H1 (cell line): ENCODE data around the gene IGF2R. TPM values are rescaled to one million over a fixed set of nuclear protein-coding genes. Genes with fewer than 3 reads are reported as not detected.

Experiments used
- CHD1 ChIP-seq: IDR thresholded peaks from 2 replicates; pipeline ENCODE4 v1.6.1; 2012; ENCODE audit warnings: low read depth, low read length, improper control_type of control experiment
- E2F6 ChIP-seq: IDR thresholded peaks from 2 replicates; pipeline ENCODE4 v1.6.1; 2012; ENCODE audit warnings: inconsistent platforms
- EZH2 ChIP-seq: fragments of 200-600 bp; sonication (generic); IDR thresholded peaks from 2 replicates; pipeline ENCODE4 v1.7.1; 2012; ENCODE audit warnings: low read depth, mild to moderate bottlenecking, moderate library complexity, low read length, inconsistent platforms; ENCODE audit not compliant: severe bottlenecking
- PHF8 ChIP-seq: fragments of 200-600 bp; sonication (generic); conservative IDR thresholded peaks from 2 replicates; pipeline ENCODE4 v1.7.1; 2012; ENCODE audit warnings: low read depth, mild to moderate bottlenecking, inconsistent platforms, low read length, moderate library complexity
- USF2 ChIP-seq: IDR thresholded peaks from 2 replicates; pipeline ENCODE4 v1.6.1; 2011; ENCODE audit warnings: low read length, improper control_type of control experiment
- polyA plus RNA-seq, 7 experiments: library from polyadenylated mRNA; depleted of rRNA in 3 of 7; stranded (reverse) in 5 of 7; unstranded in 2 of 7; fragments of >200 nt in 5 of 7; fragments of 200-250 nt in 2 of 7; gene quantifications; 1 replicate in 5 of 7; 2 replicates in 1 of 7; 4 replicates in 1 of 7; pipeline versions ENCODE4 v1.2.1 to v1.2.3, GENCODE V29; 2011 to 2013; ENCODE audit warnings: missing spikeins in 2 of 7, mixed read lengths in 2 of 7
- total RNA-seq: library from RNA; stranded (reverse); fragmentation: NEBNext Ultra II Directional; extraction: Animal tissue kit (Norgen Biotek cat#: 25700); gene quantifications from 2 replicates; pipeline ENCODE4 v1.2.1, GENCODE V29; 2021

IGF2R gene
- total and polyA plus RNA-seq, 2 of the 8 experiments (the other 6 are each of a cell fraction or from before 2014, with no cell fraction given): 20.6 to 74.1 TPM

DNA sequence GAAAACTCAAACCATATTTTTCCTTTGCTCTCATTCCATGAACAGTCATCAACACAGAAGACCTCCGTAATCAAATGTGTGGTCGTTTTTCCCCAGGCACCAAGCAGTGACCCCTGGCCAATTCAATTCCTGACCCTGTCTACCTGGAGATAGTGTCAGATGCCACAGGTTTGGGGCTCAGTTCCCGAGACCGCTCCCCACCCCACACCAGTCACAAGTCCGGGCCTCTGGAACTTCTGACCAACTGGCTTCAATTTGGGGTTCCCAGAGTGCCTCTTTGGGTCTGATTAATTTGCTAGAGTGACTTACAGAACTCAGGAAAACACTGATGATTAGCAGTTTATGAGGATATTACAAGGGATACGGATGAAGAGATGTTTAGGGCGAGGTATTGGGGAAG lies 6.0 kb downstream of the IGF2R start (continued):
- TF ChIP-seq EZH2 (no peak), USF2 (no peak), PHF8 (no peak), CHD1 (no peak), E2F6 (no peak)
